A673 (cell line): ENCODE results near the gene IRF2BP2.

Experiments used
- EZH2 ChIP-seq: fragments of 200-600 bp; sonication (generic); IDR thresholded peaks from 2 replicates; pipeline ENCODE4 v1.6.1; 2017; ENCODE audit warnings: borderline replicate concordance, low read depth, mild to moderate bottlenecking, mixed read lengths, antibody characterized with exemption, low read length; ENCODE audit not compliant: poor library complexity, severe bottlenecking
- TF ChIP-seq, protein P1 (sequence below): fragments of 300-800, 200-600 bp; sonication (generic); conservative IDR thresholded peaks from 2 replicates; pipeline ENCODE4 v1.5.1; 2017; ENCODE audit warnings: low read depth, mild to moderate bottlenecking, antibody characterized with exemption, low read length, moderate library complexity, mixed read lengths

DNA sequence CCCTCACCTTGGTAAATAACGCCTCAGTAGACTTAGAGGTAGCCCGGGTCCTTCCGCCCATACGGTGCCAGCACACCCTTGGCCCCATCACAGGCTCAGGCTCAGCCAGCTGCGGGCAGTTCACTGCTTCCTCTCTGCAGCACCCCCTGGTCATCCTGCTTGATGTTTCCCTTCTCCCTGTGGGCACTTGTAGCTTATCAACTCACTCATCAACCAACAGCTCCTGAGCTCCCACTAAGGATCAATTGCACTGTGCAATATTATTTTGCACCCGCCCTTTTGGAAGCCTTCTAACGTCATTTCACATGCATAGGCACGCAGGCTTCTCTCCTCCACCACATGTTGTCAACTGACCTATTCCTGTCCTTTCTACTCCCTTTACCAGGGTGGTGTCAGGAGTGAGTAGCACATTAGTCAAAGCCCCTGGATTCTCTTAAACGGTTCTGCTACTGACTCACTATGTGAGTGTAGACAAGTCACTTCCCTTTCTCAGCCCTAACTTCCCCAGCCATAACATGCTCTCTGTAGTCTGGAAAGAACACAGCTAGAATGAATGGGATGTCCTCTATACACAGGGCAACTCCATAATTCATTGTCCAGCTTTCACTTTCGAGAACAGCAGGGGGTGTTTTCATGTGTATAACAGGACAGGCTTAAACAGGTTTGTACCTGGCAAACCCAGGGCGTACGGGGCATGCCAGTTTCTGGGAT is 47.1 kb upstream of the IRF2BP2 start:
- TF ChIP-seq, protein P1, sequence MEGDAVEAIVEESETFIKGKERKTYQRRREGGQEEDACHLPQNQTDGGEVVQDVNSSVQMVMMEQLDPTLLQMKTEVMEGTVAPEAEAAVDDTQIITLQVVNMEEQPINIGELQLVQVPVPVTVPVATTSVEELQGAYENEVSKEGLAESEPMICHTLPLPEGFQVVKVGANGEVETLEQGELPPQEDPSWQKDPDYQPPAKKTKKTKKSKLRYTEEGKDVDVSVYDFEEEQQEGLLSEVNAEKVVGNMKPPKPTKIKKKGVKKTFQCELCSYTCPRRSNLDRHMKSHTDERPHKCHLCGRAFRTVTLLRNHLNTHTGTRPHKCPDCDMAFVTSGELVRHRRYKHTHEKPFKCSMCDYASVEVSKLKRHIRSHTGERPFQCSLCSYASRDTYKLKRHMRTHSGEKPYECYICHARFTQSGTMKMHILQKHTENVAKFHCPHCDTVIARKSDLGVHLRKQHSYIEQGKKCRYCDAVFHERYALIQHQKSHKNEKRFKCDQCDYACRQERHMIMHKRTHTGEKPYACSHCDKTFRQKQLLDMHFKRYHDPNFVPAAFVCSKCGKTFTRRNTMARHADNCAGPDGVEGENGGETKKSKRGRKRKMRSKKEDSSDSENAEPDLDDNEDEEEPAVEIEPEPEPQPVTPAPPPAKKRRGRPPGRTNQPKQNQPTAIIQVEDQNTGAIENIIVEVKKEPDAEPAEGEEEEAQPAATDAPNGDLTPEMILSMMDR = no peak
- TF ChIP-seq EZH2 = no peak
